HFF-Myc (cell line): ENCODE measurements around the gene DNAH7.

Source experiments
- DNase-seq: peaks from one replicate; pipeline ENCODE4 v3.0.0-alpha.2; 2011; ENCODE audit warnings: low read depth; ENCODE audit errors: extremely low read depth
- H3K4me3 ChIP-seq: replicated peaks from 2 replicates; pipeline ENCODE4 v1.5.1; 2011; ENCODE audit warnings: low read depth, mild to moderate bottlenecking, control low read depth, low read length
- CTCF ChIP-seq: IDR thresholded peaks from 2 replicates; pipeline ENCODE4 v1.5.1; 2012; ENCODE audit warnings: mild to moderate bottlenecking, low read depth, low read length, control low read depth; ENCODE audit errors: missing control alignments

The DNAH7 gene

GRCh38 chr2:196068271-196069209 is at the start of gene DNAH7:
TSS of gene DNAH7 (minus strand) at chr2:196068837. CDS start at chr2:196068711, 126 bp downstream.
- peak; percentile 93 for TF ChIP-seq CTCF
- peak within 1 kb of the TSS; percentile 71 for H3K4me3 ChIP-seq
- peak; percentile 48 for DNase-seq

GRCh38 chr2:196117214-196117705 is 48.6 kb upstream of the DNAH7 start:
- no peak overlapping the region for H3K4me3 ChIP-seq
- DNase-seq = no peak
- no peak for TF ChIP-seq CTCF

- no peak overlapping the region for H3K4me3 ChIP-seq
- TF ChIP-seq CTCF = no peak
- no peak for DNase-seq
Measured at GRCh38 chr2:196113061-196113974, 44.7 kb upstream of the DNAH7 start.

GRCh38 chr2:196112418-196113034 is 43.9 kb upstream of the DNAH7 start:
- no peak for DNase-seq
- no peak overlapping the region for H3K4me3 ChIP-seq
- no peak for TF ChIP-seq CTCF

GRCh38 chr2:196108604-196109003 is 40.0 kb upstream of the DNAH7 start:
- no peak overlapping the region for H3K4me3 ChIP-seq
- no peak for DNase-seq
- no peak for TF ChIP-seq CTCF

- TF ChIP-seq CTCF = no peak
- no peak overlapping the region for H3K4me3 ChIP-seq
- DNase-seq = no peak
Measured at GRCh38 chr2:196105951-196106350, 37.3 kb upstream of the DNAH7 start.
